Coronary artery (tissue), 2 donors: ENCODE data around the gene OVAAL.

ENCODE experiments used
- DNase-seq: peaks from one replicate; pipeline ENCODE4 v3.0.0-alpha.2; 2017; ENCODE audit warnings: low spot score
- H3K27ac ChIP-seq, 2 donors: fragments of 200-600 bp; sonication (generic); one replicate each; pipeline ENCODE4 v1.5.1; 2016 to 2019
- H3K4me3 ChIP-seq: fragments of 200-600 bp; sonication (generic); 2 replicates; pipeline ENCODE4 v1.5.1; 2016; ENCODE audit warnings: mild to moderate bottlenecking, moderate library complexity
- TF ChIP-seq, protein P1 (sequence below): fragments of 200-600 bp; sonication (generic); IDR thresholded peaks from one replicate; pipeline ENCODE4 v1.5.1; 2019; ENCODE audit warnings: antibody characterized with exemption

The OVAAL gene

DNA sequence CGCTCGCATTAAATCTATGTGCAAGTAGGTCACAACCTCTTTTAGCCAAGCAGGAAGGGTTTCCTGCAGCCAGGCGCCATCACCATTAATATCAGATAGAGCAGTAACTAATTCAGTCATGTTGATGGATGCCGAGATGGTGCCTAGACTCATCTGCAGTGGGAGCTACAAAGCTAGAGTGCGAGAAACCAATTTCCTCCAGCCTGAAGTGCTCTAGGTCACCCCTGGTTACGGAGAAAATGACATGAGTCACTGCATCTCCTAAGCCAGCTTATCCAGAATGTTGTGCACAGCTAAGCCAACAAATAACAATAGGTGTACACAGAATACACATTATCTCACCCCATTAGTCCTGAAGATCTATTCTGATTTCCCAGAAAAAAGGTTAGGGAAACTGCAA, 36.0 kb downstream of the OVAAL start:
- no peak overlapping the region for H3K4me3 ChIP-seq
- no peak overlapping the region for H3K27ac ChIP-seq
- DNase-seq: no peak
- TF ChIP-seq, protein P1, sequence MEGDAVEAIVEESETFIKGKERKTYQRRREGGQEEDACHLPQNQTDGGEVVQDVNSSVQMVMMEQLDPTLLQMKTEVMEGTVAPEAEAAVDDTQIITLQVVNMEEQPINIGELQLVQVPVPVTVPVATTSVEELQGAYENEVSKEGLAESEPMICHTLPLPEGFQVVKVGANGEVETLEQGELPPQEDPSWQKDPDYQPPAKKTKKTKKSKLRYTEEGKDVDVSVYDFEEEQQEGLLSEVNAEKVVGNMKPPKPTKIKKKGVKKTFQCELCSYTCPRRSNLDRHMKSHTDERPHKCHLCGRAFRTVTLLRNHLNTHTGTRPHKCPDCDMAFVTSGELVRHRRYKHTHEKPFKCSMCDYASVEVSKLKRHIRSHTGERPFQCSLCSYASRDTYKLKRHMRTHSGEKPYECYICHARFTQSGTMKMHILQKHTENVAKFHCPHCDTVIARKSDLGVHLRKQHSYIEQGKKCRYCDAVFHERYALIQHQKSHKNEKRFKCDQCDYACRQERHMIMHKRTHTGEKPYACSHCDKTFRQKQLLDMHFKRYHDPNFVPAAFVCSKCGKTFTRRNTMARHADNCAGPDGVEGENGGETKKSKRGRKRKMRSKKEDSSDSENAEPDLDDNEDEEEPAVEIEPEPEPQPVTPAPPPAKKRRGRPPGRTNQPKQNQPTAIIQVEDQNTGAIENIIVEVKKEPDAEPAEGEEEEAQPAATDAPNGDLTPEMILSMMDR: no peak

DNA sequence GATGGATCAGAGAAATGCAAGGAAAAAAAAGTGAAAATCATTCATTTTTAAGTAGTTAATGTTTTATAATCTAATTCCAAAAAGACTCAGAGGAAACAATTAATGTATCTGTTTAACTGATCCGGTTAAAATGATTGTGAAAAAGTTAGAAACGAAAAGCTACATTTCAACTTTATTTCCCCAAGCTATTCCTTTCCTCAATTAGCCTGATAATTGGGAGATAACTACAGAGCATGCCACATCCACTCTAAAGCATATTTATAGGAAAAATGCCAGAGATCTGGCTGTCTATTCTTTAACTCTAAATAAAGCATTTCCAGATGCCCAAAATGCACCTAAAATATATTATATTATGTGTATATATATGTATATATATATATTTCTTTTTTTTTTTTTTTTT, 37.2 kb downstream of the OVAAL start:
- TF ChIP-seq, protein P1: no peak
- no peak for DNase-seq
- Histone ChIP-seq H3K4me3 (no peak overlapping the region), H3K27ac (no peak overlapping the region)

DNA sequence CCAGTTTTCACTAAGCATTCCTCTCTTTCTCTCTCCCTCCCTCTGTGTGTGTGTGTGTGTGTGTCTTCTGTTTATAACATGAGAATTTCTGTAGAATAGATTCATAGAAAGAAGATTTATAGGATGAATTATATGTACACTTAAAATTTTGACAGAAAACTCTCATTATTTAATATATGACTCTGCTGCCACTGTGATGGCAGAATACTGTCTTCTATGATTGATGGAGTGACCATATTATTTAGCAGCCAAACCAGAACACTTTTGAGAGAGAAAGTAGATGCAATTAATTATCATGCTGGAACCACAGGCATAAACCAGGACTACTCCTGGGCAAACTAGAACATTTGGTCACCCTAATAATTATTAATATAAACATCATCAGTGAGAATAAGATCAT, 38.8 kb downstream of the OVAAL start:
- DNase-seq: no peak
- TF ChIP-seq, protein P1: no peak
- H3K4me3 ChIP-seq: no peak overlapping the region
- no peak overlapping the region for H3K27ac ChIP-seq

DNA sequence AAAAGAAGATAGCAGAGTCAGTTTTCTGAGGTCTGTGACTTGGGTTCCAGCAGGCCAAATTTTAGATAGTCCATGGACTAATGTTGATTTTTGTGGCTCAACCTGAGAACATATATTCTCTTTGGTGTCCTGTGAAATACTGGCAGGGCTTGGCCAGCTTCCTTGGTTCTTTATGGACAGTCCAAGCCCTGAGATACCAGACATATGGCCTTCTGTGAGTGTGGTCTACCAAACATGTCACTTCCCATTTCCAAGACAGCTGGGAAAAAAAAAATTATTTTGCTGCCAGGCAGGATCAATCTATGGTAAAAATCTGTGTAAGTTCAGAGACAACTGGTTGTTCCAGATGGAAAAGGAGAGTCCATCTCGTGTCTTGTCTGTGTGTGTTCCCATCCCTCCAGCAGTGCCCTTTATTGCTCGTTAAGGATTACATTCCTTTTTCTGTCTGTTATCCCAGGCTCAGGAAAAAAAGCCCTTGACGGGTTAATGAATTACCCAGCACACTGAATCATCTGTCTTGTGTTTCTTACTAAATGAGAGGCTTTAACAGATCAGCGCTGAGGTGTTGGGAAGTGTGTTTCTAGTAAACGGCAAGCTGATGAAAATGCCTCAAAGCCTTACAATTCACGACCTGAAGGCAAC, 39.7 kb downstream of the OVAAL start:
- TF ChIP-seq, protein P1: no peak
- H3K27ac ChIP-seq: no peak overlapping the region
- no peak for DNase-seq

DNA sequence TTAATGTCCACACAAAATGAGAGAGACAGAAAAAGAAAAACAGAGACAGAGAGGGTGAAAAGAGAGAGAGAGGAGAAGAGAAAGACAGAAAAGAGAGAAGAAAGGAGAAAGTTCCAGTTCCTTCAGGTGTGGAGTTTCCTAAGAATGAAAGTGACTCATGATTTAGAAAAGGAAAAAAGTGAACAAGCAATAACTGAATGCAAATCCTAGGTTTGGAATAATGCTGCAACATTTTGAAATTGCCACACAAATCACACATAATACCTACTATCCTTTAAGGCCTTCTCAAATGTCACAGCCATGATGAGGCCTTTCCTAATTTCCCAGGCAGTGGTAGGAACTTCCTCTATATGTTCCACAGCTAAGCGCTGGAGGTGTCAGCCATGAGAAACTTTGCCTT, 41.6 kb downstream of the OVAAL start:
- H3K4me3 ChIP-seq: no peak overlapping the region
- DNase-seq: no peak
- no peak overlapping the region for H3K27ac ChIP-seq
- TF ChIP-seq, protein P1: no peak

More for the DNA sequence above, 39.7 kb downstream of the OVAAL start:
- no peak overlapping the region for H3K4me3 ChIP-seq

DNA sequence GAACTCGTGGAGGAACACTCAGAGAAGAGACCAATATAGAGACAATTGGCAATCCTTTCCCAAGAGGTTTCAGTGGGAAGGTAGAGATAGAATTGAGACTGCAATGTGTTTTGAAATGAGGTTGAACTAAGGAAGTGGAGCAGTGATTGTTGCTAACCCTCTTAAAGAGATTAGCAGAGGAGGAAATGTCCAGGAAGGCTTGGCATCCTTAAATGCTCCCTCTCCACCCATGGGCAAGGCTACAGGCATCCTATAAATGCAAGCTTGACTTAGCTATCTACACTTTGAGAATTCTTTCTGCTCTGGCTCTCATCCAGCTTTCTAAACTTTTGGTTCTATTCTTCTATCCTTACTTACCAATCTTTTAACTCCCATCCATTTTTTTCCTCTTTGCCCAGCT, 42.7 kb downstream of the OVAAL start:
- Histone ChIP-seq H3K4me3 (no peak overlapping the region), H3K27ac (no peak overlapping the region)
- TF ChIP-seq, protein P1: no peak
- DNase-seq: no peak

DNA sequence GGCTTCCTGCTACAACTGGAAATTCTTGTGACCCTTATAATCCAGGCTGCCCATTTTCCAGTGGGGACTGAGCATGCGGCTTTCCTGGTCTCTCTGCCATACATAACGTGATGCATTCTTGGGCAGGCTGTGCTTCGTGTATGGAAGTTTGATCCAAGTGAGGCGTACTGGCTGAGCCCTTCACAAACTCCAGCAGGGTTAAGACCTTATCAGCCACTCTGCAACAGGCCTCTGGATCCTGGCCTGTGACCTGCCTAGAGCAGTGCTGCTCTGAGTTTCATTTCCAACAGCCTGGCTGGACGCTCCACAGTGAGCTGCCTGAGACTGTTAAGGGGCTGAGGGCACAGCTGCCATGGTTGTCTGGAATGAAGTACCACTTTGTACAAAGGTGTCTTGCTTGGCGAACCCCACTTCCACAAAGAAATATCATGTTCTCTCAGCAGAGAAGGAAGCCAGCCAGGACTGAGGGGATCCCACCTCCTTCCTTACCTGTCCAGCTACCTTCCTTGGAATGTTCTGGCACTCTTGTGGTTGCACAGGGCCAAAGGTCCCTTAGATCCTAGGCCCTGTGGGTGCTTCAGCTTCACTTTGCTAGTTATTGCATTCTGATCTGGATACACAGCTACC, 44.6 kb downstream of the OVAAL start:
- no peak overlapping the region for H3K27ac ChIP-seq
- TF ChIP-seq, protein P1: no peak
- no peak for DNase-seq

More for the DNA sequence above, 44.6 kb downstream of the OVAAL start:
- H3K4me3 ChIP-seq: no peak overlapping the region
